ENCODE results near the gene NR2C2. TPM values are rescaled to one million over a fixed set of nuclear protein-coding genes. Genes with fewer than 3 reads are reported as not detected.

NR2C2 gene
- total RNA-seq, 6 experiments from 2014 or later, result 10.8 to 18.6 (median 12.2) TPM

- Histone ChIP-seq H3K4me3 (no peak overlapping the region), H3K27me3 (no peaks in the 10 kb centered on the region), H3K36me3 (peaks cover 0 to 38% (median 8%) of the 10 kb centered on the region in 4 donors), H3K4me1 (peaks cover 0 to 8% (median 2%) of the 10 kb centered on the region in 4 donors), H3K27ac (no peak overlapping the region), H3K9me3 (no peaks in the 10 kb centered on the region)
- intact Hi-C loops (cut with DNase I), result no loop called here
- ATAC-seq, result no peak
- no peak for DNase-seq
- WGBS (ENCODE audit: insufficient coverage, low coverage, low lambda C conversion rate, missing lambda C conversion rate), result 77% methylated on average over 4 of the region's 5 CpGs
- TF ChIP-seq CTCF (IDR thresholded peaks at IDR 0.05), result no peak
- no peak for TF ChIP-seq POLR2A (IDR thresholded peaks at IDR 0.05)
Observed at GRCh38 chr3:15094187-15094875, 146.9 kb downstream of the NR2C2 start.

- ATAC-seq (no peak), DNase-seq (no peak)
- Histone ChIP-seq H3K9me3 (no peaks in the 10 kb centered on the region), H3K27ac (no peak overlapping the region), H3K4me1 (peaks cover 0 to 9% (median 4%) of the 10 kb centered on the region in 4 donors), H3K36me3 (peaks cover 0 to 29% (median 8%) of the 10 kb centered on the region in 4 donors), H3K27me3 (no peaks in the 10 kb centered on the region), H3K4me3 (no peak overlapping the region)
- WGBS (ENCODE audit: insufficient coverage, low coverage, low lambda C conversion rate, missing lambda C conversion rate), result 91% methylated on average over 3 of the region's 3 CpGs
- intact Hi-C loops (cut with DNase I), result no loop called here
- TF ChIP-seq POLR2A (IDR thresholded peaks at IDR 0.05) (no peak), CTCF (IDR thresholded peaks at IDR 0.05) (no peak)
Observed at GRCh38 chr3:15096046-15096445, 148.7 kb downstream of the NR2C2 start.

- ATAC-seq (no peak), DNase-seq (no peak)
- H3K4me3 ChIP-seq, result peak overlapping the region; percentile 64 to 75 (median 66)
- no peaks in the 10 kb centered on the region for H3K27me3 ChIP-seq
- H3K4me1 ChIP-seq, result peaks cover 0 to 23% (median 9%) of the 10 kb centered on the region in 4 donors
- 47% methylated on average over 6 of the region's 6 CpGs for whole genome bisulfite sequencing (ENCODE audit: insufficient coverage, low coverage, low lambda C conversion rate, missing lambda C conversion rate)
- H3K27ac ChIP-seq, result no peak overlapping the region
- intact Hi-C loops (cut with DNase I), result no loop called here
- H3K9me3 ChIP-seq, result no peaks in the 10 kb centered on the region
- peaks cover 0 to 25% (median 8%) of the 10 kb centered on the region in 4 donors for H3K36me3 ChIP-seq
- no peak for TF ChIP-seq POLR2A (IDR thresholded peaks at IDR 0.05)
- TF ChIP-seq CTCF (IDR thresholded peaks at IDR 0.05), result no peak
Observed at GRCh38 chr3:15097891-15098290, 150.5 kb downstream of the NR2C2 start.

Other genes starting within 250 kb of the NR2C2 start
- 1 to 10 TPM; 3.4 to 8.9 (median 5.9) TPM for gene FGD5, start 128.6 kb upstream of the NR2C2 start, total RNA-seq
- 10 to 100 TPM; 36.8 to 53.6 (median 48.0) TPM for gene MRPS25, start 117.7 kb downstream of the NR2C2 start, total RNA-seq
- 10 to 100 TPM; 10.5 to 13.9 (median 11.5) TPM for gene RBSN, start 151.6 kb downstream of the NR2C2 start, total RNA-seq